Measurements from ENCODE around the gene KIF18A.

Gene KIF18A

GRCh38 chr11:28086569-28086968 is 21.4 kb downstream of the KIF18A start:
- no peak for TF ChIP-seq CTCF (conservative IDR thresholded peaks at IDR 0.05; ENCODE audit: low read depth, low read length)
- peak; percentile 51 for DNase-seq (ENCODE audit: low read depth)
- no peak overlapping the region for H3K4me3 ChIP-seq (ENCODE audit: low read depth, low read length)

- no peak overlapping the region for H3K4me3 ChIP-seq (ENCODE audit: low read depth, low read length)
- no peak for DNase-seq (ENCODE audit: low read depth)
- TF ChIP-seq CTCF (conservative IDR thresholded peaks at IDR 0.05; ENCODE audit: low read depth, low read length), result no peak
Measured at GRCh38 chr11:28083118-28083517, 24.8 kb downstream of the KIF18A start.

- no peak overlapping the region for H3K4me3 ChIP-seq (ENCODE audit: low read depth, low read length)
- TF ChIP-seq CTCF (conservative IDR thresholded peaks at IDR 0.05; ENCODE audit: low read depth, low read length), result no peak
- no peak for DNase-seq (ENCODE audit: low read depth)
Measured at GRCh38 chr11:28077521-28077920, 30.4 kb downstream of the KIF18A start.

- no peak overlapping the region for H3K4me3 ChIP-seq (ENCODE audit: low read depth, low read length)
- no peak for TF ChIP-seq CTCF (conservative IDR thresholded peaks at IDR 0.05; ENCODE audit: low read depth, low read length)
- DNase-seq (ENCODE audit: low read depth), result peak; percentile 83
Measured at GRCh38 chr11:28072321-28072720, 35.6 kb downstream of the KIF18A start.

GRCh38 chr11:28071305-28071704 is 36.7 kb downstream of the KIF18A start:
- no peak for DNase-seq (ENCODE audit: low read depth)
- TF ChIP-seq CTCF (conservative IDR thresholded peaks at IDR 0.05; ENCODE audit: low read depth, low read length), result no peak

GRCh38 chr11:28058333-28058732 is 49.6 kb downstream of the KIF18A start:
- peak; percentile 60 for DNase-seq (ENCODE audit: low read depth)
- no peak for TF ChIP-seq CTCF (conservative IDR thresholded peaks at IDR 0.05; ENCODE audit: low read depth, low read length)
- no peak overlapping the region for H3K4me3 ChIP-seq (ENCODE audit: low read depth, low read length)

More at GRCh38 chr11:28071305-28071704, 36.7 kb downstream of the KIF18A start:
- H3K4me3 ChIP-seq (ENCODE audit: low read depth, low read length), result no peak overlapping the region

- DNase-seq (ENCODE audit: low read depth), result no peak
- no peak for TF ChIP-seq CTCF (conservative IDR thresholded peaks at IDR 0.05; ENCODE audit: low read depth, low read length)
- no peak overlapping the region for H3K4me3 ChIP-seq (ENCODE audit: low read depth, low read length)
Measured at GRCh38 chr11:28054821-28055220, 53.1 kb downstream of the KIF18A start.
